ENCODE results near the gene UCMA.

DNA sequence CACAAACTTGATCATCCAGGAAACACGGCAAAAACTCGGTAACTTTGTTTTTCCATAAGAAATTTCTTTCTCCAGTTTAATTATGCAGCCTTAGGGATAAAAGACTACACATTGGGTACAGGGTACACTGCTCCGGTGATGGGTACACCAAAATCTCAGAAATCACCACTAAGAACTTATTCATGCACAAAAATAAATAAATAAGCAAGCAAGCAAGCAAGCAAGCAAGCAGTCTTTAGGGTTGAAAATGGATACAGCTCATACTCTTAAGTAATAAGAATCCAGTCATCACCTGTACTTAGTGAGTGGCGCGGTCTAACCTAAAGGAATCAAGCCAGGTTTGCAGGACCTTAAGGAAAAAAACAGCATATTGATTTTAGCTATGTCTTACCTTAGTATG lies 42.8 kb downstream of the UCMA start:
- TF ChIP-seq POLR2A (conservative IDR thresholded peaks at IDR 0.05): no peak
- no peak for TF ChIP-seq POLR2AphosphoS2 (IDR thresholded peaks at IDR 0.05; ENCODE audit: low read length)
- TF ChIP-seq, protein P1, sequence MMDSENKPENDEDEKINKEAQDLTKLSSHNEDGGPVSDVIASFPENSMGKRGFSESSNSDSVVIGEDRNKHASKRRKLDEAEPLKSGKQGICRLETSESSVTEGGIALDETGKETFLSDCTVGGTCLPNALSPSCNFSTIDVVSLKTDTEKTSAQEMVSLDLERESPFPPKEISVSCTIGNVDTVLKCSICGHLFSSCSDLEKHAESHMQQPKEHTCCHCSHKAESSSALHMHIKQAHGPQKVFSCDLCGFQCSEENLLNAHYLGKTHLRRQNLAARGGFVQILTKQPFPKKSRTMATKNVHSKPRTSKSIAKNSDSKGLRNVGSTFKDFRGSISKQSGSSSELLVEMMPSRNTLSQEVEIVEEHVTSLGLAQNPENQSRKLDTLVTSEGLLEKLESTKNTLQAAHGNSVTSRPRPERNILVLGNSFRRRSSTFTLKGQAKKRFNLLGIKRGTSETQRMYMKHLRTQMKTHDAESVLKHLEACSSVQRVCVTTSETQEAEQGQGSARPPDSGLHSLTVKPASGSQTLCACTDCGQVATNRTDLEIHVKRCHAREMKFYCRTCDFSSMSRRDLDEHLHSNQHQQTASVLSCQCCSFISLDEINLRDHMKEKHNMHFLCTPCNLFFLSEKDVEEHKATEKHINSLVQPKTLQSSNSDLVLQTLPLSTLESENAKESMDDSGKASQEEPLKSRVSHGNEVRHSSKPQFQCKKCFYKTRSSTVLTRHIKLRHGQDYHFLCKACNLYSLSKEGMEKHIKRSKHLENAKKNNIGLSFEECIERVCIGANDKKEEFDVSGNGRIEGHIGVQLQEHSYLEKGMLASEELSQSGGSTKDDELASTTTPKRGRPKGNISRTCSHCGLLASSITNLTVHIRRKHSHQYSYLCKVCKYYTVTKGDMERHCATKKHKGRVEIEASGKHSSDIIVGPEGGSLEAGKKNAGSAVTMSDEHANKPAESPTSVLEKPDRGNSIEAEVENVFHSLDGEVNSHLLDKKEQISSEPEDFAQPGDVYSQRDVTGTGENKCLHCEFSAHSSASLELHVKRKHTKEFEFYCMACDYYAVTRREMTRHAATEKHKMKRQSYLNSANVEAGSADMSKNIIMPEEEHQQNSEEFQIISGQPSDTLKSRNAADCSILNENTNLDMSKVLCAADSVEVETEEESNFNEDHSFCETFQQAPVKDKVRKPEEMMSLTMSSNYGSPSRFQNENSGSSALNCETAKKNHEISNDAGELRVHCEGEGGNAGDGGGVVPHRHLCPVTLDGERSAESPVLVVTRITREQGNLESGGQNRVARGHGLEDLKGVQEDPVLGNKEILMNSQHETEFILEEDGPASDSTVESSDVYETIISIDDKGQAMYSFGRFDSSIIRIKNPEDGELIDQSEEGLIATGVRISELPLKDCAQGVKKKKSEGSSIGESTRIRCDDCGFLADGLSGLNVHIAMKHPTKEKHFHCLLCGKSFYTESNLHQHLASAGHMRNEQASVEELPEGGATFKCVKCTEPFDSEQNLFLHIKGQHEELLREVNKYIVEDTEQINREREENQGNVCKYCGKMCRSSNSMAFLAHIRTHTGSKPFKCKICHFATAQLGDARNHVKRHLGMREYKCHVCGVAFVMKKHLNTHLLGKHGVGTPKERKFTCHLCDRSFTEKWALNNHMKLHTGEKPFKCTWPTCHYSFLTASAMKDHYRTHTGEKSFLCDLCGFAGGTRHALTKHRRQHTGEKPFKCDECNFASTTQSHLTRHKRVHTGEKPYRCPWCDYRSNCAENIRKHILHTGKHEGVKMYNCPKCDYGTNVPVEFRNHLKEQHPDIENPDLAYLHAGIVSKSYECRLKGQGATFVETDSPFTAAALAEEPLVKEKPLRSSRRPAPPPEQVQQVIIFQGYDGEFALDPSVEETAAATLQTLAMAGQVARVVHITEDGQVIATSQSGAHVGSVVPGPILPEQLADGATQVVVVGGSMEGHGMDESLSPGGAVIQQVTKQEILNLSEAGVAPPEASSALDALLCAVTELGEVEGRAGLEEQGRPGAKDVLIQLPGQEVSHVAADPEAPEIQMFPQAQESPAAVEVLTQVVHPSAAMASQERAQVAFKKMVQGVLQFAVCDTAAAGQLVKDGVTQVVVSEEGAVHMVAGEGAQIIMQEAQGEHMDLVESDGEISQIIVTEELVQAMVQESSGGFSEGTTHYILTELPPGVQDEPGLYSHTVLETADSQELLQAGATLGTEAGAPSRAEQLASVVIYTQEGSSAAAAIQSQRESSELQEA (IDR thresholded peaks at IDR 0.05; ENCODE audit: low read depth): no peak
- no peak for TF ChIP-seq SAFB (IDR thresholded peaks at IDR 0.05; ENCODE audit: borderline replicate concordance, low read depth, low read length)
- no peak for TF ChIP-seq MAZ (CRISPR knock-in tag; conservative IDR thresholded peaks at IDR 0.05 in 1 of 2, IDR thresholded peaks at IDR 0.05 in 1 of 2)
- TF ChIP-seq EHMT2 (IDR thresholded peaks at IDR 0.05): no peak
- no peak for TF ChIP-seq GABPA (tag; conservative IDR thresholded peaks at IDR 0.05; ENCODE audit: low read depth)
- TF ChIP-seq KLF6 (CRISPR knock-in tag; IDR thresholded peaks at IDR 0.05; ENCODE audit: borderline replicate concordance): no peak
- TF ChIP-seq MCM3 (IDR thresholded peaks at IDR 0.05): no peak
- no peak for TF ChIP-seq ZNF830 (CRISPR knock-in tag; IDR thresholded peaks at IDR 0.05)
- TF ChIP-seq EZH2 (IDR thresholded peaks at IDR 0.05; ENCODE audit: borderline replicate concordance, low read depth, low read length): no peak
- no peak for TF ChIP-seq RREB1 (CRISPR knock-in tag; IDR thresholded peaks at IDR 0.05)
- no peak for TF ChIP-seq NR2C1 (IDR thresholded peaks at IDR 0.05)
- no peak for TF ChIP-seq NR2C1 (tag; IDR thresholded peaks at IDR 0.05)
- no peak for TF ChIP-seq TAF7 (tag; IDR thresholded peaks at IDR 0.05)

All from K562 (cell line).